OCI-M2 (cell line): ENCODE results near the gene EMILIN2.

Experiments
- DNase-seq: peaks from one replicate; lab custom pipeline; 2025; ENCODE audit not compliant: unreplicated experiment; lab: John Stamatoyannopoulos, UW

EMILIN2 gene

DNA sequence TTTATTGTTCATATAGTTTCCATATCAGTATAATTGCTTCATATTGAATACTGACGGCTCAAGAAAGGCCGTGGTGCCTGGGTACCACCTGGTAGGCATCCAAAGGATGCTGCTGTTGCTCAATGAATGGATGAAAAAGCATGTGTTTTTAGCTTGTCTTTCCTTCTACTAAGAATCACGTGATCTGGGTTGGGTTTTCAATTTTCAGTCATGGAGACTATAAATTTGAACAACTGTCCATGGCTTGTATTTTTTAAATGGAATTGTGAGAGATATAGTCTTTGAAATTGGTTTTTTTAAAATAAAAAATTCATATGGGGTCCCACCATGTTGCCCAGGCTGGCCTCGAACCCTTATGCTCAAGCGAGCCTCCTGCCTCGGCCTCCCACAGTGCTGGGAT lies 25.3 kb downstream of the EMILIN2 start:
- DNase-seq = no peak

- DNase-seq = no peak
Observed at GRCh38 chr18:2874765-2875164, 28.0 kb downstream of the EMILIN2 start.

GRCh38 chr18:2878656-2879330 lies 32.0 kb downstream of the EMILIN2 start:
- no peak for DNase-seq

DNA sequence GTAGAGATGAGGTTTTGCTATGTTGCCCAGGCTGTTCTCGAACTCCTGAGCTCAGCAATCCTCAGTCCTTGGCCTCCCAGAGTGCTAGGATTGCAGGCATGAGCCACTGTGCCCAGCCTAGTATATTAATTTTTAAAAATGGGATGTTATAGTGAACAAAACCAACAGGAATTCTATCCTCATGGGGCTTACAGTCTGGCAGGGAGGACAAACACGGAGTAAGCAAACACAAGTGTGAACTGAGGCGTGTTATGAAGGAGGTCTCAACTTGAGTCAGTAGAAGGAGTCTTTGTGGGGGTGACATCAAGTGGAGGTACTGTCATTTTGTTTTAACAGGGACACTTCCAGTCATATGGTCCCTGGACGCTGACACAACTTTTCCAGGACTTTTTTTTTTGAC lies 33.1 kb downstream of the EMILIN2 start:
- DNase-seq = no peak

GRCh38 chr18:2880473-2880872 lies 33.7 kb downstream of the EMILIN2 start:
- DNase-seq = no peak

- no peak for DNase-seq
Observed at GRCh38 chr18:2881088-2881839, 34.5 kb downstream of the EMILIN2 start.

DNA sequence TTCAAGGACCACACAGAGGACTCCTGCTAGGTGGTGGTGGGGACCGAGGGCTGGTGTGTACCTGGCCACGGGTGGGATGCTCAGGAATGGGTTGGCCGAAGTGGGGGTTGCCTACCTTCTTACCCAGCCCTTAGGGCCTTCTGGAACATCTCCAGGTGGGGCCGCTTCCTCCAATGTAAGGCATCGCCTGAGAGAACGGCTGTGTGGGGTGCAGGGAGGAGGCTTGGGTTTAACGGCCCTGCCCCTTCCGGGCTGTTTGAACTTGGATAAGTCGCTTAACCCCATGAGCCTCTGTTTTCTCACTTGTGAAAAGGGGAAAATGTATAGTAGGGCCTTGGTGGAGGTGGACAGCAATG lies 35.0 kb downstream of the EMILIN2 start:
- no peak for DNase-seq

GRCh38 chr18:2882201-2882600 lies 35.4 kb downstream of the EMILIN2 start:
- DNase-seq = no peak

GRCh38 chr18:2883076-2883735 lies 36.4 kb downstream of the EMILIN2 start:
- DNase-seq = no peak

DNA sequence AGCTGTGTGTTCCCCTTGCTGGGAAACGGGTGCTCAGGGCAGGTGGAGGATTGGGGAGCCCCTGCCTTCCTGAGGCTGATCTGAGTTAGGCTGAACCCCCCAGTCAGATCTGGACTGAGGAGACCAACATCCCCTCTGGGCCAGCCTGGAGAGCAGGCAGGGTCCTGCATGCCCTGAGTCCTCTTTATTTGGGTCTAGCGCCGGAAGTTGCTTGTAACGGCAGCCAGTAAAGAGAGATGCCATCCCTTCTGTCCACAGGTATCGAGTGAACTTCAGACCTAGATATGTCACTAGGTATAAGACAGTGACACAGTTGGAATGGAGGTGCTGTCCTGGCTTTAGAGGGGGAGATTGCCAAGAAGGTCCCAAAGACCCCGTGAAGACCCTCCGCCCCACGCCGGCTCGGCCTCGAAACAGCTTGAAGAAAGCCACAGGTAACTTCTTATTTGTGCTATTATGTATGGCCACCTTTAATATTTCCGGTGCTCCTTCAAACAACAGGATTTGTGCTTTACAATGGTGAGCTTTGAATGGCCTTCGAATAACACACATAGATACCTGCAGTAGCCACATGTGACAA lies 38.0 kb downstream of the EMILIN2 start:
- no peak for DNase-seq

GRCh38 chr18:2887470-2887869 lies 40.7 kb downstream of the EMILIN2 start:
- DNase-seq = no peak

- DNase-seq = no peak
Observed at GRCh38 chr18:2889761-2890192, 43.0 kb downstream of the EMILIN2 start.

DNA sequence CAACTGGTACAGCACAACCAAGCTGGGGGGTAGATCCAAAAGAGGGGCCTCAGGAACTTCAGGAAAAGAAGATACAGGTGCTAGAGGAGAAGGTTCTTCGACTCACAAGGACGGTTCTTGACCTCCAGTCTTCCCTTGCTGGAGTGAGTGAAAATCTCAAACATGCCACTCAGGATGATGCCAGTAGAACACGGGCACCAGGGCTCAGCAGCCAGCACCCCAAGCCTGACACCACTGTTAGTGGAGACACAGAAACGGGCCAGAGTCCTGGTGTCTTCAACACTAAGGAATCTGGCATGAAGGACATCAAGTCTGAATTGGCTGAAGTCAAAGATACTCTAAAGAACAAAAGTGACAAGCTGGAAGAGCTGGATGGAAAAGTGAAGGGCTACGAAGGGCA lies 43.8 kb downstream of the EMILIN2 start:
- DNase-seq = no peak

DNA sequence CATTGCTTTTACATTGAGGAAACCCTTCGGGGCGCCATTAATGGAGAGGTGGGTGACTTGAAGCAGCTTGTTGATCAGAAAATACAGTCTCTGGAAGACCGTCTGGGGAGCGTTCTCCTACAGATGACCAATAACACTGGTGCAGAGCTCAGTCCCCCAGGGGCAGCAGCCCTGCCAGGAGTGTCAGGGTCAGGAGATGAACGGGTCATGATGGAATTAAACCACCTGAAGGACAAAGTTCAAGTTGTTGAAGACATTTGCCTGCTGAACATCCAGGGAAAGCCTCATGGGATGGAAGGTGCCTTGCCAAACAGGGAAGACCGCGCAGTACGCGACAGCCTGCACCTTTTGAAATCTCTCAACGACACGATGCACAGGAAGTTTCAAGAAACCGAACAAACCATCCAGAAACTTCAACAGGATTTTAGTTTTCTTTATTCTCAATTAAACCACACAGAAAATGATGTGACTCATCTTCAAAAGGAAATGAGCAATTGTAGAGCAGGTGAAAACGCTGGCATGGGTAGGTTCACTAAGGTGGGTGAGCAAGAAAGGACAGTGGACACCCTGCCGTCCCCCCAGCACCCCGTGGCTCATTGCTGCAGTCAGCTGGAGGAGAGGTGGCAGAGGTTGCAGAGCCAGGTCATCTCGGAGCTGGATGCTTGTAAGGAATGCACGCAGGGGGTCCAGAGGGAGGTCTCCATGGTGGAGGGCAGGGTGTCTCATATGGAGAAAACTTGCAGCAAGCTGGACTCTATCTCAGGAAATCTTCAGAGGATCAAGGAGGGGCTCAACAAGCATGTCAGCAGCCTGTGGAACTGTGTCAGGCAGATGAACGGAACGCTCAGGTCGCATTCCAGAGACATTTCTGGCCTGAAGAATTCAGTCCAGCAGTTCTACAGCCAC lies 45.0 kb downstream of the EMILIN2 start:
- DNase-seq = no peak

GRCh38 chr18:2893056-2893455 lies 46.2 kb downstream of the EMILIN2 start:
- no peak for DNase-seq

GRCh38 chr18:2893676-2894075 lies 46.9 kb downstream of the EMILIN2 start:
- no peak for DNase-seq

DNA sequence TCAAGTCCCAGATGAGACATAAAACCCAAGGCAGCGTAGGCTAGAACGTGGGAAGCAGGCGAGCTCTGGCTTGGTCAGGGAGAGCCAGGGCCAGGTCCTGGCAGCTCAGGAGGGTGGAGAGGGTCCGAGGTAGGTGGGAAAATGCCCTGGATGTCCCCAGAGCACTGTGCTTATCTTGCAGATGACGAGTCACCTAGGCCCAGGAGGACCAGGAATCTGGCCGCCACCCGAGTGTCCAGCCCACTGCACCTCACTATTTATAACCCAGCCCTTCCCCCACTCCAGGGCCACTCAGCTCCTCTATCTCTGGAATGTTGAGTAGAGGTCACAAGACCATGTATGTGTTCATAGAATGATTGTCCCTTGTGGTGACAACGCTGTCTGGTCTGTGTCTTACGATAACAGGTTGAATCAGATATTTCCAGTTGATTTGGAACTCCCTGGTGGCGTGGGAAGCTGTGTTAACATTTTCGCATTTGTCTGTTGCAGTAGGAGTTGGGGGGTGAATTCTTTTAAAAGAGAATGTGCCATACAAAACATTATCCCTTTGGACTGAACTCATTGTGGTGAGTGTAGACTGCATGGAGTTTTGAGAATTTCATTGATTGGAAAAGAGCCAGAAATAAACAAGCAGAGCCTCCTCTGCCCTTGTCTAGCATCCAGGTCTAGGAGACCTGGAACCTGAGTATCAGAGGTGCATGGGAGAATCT lies 47.5 kb downstream of the EMILIN2 start:
- no peak for DNase-seq

DNA sequence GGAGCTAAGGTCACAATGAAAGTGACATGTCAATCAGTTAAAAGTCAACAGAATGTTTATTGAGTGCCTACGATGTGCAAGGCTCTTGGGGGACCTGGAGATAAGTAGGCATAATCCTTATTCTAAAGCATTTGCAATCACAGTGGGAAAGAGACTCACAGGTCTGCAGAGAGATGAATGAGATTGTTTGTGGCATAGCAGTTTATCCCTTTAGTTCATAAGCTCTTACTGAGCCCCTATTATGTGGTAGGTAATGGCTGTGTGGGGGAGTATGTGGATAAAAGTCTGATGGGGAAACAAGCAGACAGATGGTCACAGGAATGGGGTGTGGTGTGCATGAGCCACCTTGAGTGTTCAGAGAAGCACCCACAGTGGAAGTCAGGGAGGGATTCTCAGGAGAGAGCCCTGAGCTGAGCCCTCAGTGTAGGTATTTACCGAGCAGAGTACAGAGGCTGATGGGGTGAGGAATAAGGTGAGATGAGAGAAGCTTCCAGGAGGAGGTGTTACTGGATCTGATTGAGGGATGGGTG lies 48.1 kb downstream of the EMILIN2 start:
- no peak for DNase-seq

DNA sequence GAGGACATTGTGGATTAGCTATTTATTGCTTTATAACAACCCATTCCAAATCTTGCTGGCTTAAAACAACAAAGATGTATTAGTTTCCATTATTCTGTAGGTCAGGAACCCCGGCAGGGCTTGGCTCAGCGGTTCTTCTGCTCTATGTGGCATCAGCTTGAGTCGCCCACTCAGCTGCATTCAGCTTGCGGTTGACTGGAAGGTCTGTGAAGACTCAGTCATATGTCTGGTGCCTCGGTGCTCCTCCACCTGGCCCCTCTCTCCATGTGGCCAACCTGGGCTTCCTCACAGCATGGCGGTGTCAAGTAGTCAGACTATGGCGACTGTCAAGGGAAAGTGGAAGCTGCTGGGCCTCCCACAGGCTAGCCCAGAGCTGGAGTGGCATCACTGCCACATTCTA lies 48.6 kb downstream of the EMILIN2 start:
- DNase-seq = no peak

GRCh38 chr18:2896990-2897389 lies 50.2 kb downstream of the EMILIN2 start:
- no peak for DNase-seq
